Panc1 (cell line): Measurements from ENCODE around the gene CTSA. TPM values are rescaled to one million over a fixed set of nuclear protein-coding genes. Genes with fewer than 3 reads are reported as not detected.

Experiments
- ATAC-seq: fragments of 200-7000 bp; cut with Tn5 transposase; 2 replicates; pipeline ENCODE4 v1.9.1; 2020; ENCODE audit warnings: mild to moderate bottlenecking, moderate library complexity
- BruUV-seq: library from RNA; stranded (reverse); fragments of 400-500 nt; replicated peaks from 2 replicates; lab custom pipeline; 2021; lab: Mats Ljungman, UMichigan
- CTCF ChIA-PET: fragments of 300-600 bp; sonication (Branson Sonifier 250); formaldehyde crosslinking; loops from one replicate; lab custom pipeline; 2022; ENCODE audit warnings: antibody characterized with exemption; lab: Charles Lee
- POLR2A ChIA-PET: fragments of 300-600 bp; sonication (Branson Sonifier 250); formaldehyde crosslinking; loops from one replicate; lab custom pipeline; 2022; ENCODE audit warnings: antibody characterized with exemption; lab: Charles Lee
- DNase-seq: peaks from one replicate; pipeline ENCODE4 v3.0.0-alpha.2; 2010; ENCODE audit warnings: low read depth, low spot score
- H3K27ac ChIP-seq: 2 replicates; pipeline ENCODE4 v1.5.1; 2011; ENCODE audit warnings: mild to moderate bottlenecking, low read length, inconsistent platforms
- H3K27me3 ChIP-seq: fragments of 200-500 bp; sonication (Bioruptor generic); 2 replicates; pipeline ENCODE4 v1.6.0; 2014; ENCODE audit warnings: low read length, inconsistent platforms; ENCODE audit not compliant: control insufficient read depth, insufficient read depth
- H3K36me3 ChIP-seq: fragments of 200-500 bp; sonication (Bioruptor generic); 2 replicates; pipeline ENCODE4 v1.5.1; 2014; ENCODE audit warnings: inconsistent platforms, mild to moderate bottlenecking, low read length, moderate library complexity; ENCODE audit not compliant: control insufficient read depth, insufficient read depth
- H3K4me1 ChIP-seq: 2 replicates; pipeline ENCODE4 v1.5.1; 2011; ENCODE audit warnings: inconsistent platforms, mild to moderate bottlenecking, low read length, moderate library complexity; ENCODE audit not compliant: control insufficient read depth, insufficient read depth
- H3K4me3 ChIP-seq, 2 experiments: 2 replicates each; pipeline ENCODE4 v1.5.1; 2011 to 2012; ENCODE audit warnings: low read depth in 2 of 2, low read length in 2 of 2, mild to moderate bottlenecking in 2 of 2, inconsistent platforms in 1 of 2, moderate library complexity in 1 of 2
- H3K9me3 ChIP-seq: fragments of 200-500 bp; sonication (Bioruptor generic); 2 replicates; pipeline ENCODE4 v1.5.1; 2014; ENCODE audit warnings: low read depth, mild to moderate bottlenecking, inconsistent platforms, low read length, moderate library complexity; ENCODE audit not compliant: control insufficient read depth, insufficient read depth
- POLR2AphosphoS5 ChIP-seq: IDR thresholded peaks from 2 replicates; pipeline ENCODE4 v1.6.1; 2012; ENCODE audit warnings: mild to moderate bottlenecking, low read depth, low read length, moderate library complexity
- SIN3A ChIP-seq: IDR thresholded peaks from 2 replicates; pipeline ENCODE4 v1.6.1; 2012; ENCODE audit warnings: low read depth, mild to moderate bottlenecking, low read length, moderate library complexity, borderline replicate concordance; ENCODE audit not compliant: insufficient read depth
- TCF7L2 ChIP-seq: IDR thresholded peaks from 2 replicates; pipeline ENCODE4 v1.6.1; 2011; ENCODE audit warnings: mild to moderate bottlenecking, low read depth, low read length, inconsistent platforms
- in situ Hi-C: cut with HindIII; loops from 2 replicates; pipeline ENCODE4 v1.10.0; 2016; ENCODE audit warnings: low sequenced_read_pairs, low pct_unique_long_range_greater_than_20kb
- intact Hi-C: fragments of 100-400 bp; cut with micrococcal nuclease; formaldehyde crosslinking; loops from one replicate; pipeline ENCODE4 v1.10.0; 2022; ENCODE audit not compliant: unreplicated experiment
- total RNA-seq: library from RNA; stranded (reverse); gene quantifications from one replicate; pipeline ENCODE4 v1.2.1, GENCODE V29; 2021; ENCODE audit not compliant: unreplicated experiment
- TF ChIP-seq, protein P1 (sequence below), 2 experiments: IDR thresholded peaks; 2 replicates each; pipeline ENCODE4 v1.6.1; 2011 to 2012; ENCODE audit warnings: low read depth in 2 of 2, control low read depth in 1 of 2, low read length in 1 of 2, mild to moderate bottlenecking in 1 of 2, moderate library complexity in 1 of 2; ENCODE audit not compliant: insufficient read depth in 1 of 2
- TF ChIP-seq, protein P2 (sequence below): fragments of 450-650 bp; IDR thresholded peaks from 2 replicates; pipeline ENCODE4 v1.5.1; 2017; ENCODE audit warnings: mild to moderate bottlenecking

CTSA gene
- total RNA-seq, 1 experiment from 2014 or later: 232 TPM

DNA sequence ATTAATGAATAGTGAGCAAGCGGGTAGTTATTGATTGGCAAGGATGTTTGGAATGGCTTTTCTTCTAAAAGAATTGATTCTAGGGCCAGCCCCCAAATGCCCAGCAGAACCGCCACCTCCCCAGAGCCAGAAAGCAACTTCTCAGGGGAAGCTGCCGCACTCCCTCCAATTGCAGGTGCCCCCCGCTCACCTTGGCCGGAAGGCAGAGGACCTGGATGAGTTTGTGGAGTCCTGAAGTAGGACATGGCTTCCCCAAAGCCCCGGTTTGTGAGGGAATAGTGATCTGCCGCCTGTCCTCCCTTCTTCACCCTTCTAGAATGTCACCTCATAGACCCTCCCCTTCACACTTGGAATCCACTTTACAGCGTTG lies 3.8 kb upstream of the CTSA start, which contains the start of gene SPATA25:
SPATA25 (minus strand) TSS at position 277 of the 370 bp plus-strand sequence; CDS start at position 245, 32 bp downstream.
- in situ Hi-C loops: no loop called here
- DNase-seq: no peak
- H3K9me3 ChIP-seq: no peaks in the 10 kb centered on the region
- no peak within 1 kb of the TSS for H3K27ac ChIP-seq
- peaks cover 2% of the 10 kb centered on the region; the same call in 1 of the 2 replicates for H3K36me3 ChIP-seq
- no peaks in the 10 kb centered on the region for H3K27me3 ChIP-seq
- no TSS peak for BruUV-seq
- TF ChIP-seq TCF7L2 (no peak), SIN3A (no peak), POLR2AphosphoS5 (no peak)
- TF ChIP-seq, protein P1, sequence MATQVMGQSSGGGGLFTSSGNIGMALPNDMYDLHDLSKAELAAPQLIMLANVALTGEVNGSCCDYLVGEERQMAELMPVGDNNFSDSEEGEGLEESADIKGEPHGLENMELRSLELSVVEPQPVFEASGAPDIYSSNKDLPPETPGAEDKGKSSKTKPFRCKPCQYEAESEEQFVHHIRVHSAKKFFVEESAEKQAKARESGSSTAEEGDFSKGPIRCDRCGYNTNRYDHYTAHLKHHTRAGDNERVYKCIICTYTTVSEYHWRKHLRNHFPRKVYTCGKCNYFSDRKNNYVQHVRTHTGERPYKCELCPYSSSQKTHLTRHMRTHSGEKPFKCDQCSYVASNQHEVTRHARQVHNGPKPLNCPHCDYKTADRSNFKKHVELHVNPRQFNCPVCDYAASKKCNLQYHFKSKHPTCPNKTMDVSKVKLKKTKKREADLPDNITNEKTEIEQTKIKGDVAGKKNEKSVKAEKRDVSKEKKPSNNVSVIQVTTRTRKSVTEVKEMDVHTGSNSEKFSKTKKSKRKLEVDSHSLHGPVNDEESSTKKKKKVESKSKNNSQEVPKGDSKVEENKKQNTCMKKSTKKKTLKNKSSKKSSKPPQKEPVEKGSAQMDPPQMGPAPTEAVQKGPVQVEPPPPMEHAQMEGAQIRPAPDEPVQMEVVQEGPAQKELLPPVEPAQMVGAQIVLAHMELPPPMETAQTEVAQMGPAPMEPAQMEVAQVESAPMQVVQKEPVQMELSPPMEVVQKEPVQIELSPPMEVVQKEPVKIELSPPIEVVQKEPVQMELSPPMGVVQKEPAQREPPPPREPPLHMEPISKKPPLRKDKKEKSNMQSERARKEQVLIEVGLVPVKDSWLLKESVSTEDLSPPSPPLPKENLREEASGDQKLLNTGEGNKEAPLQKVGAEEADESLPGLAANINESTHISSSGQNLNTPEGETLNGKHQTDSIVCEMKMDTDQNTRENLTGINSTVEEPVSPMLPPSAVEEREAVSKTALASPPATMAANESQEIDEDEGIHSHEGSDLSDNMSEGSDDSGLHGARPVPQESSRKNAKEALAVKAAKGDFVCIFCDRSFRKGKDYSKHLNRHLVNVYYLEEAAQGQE (IDR thresholded peaks at IDR 0.05; ENCODE audit: insufficient read depth in 1 of 2, low read depth in 2 of 2, low read length in 1 of 2): no peak
- TF ChIP-seq, protein P2, sequence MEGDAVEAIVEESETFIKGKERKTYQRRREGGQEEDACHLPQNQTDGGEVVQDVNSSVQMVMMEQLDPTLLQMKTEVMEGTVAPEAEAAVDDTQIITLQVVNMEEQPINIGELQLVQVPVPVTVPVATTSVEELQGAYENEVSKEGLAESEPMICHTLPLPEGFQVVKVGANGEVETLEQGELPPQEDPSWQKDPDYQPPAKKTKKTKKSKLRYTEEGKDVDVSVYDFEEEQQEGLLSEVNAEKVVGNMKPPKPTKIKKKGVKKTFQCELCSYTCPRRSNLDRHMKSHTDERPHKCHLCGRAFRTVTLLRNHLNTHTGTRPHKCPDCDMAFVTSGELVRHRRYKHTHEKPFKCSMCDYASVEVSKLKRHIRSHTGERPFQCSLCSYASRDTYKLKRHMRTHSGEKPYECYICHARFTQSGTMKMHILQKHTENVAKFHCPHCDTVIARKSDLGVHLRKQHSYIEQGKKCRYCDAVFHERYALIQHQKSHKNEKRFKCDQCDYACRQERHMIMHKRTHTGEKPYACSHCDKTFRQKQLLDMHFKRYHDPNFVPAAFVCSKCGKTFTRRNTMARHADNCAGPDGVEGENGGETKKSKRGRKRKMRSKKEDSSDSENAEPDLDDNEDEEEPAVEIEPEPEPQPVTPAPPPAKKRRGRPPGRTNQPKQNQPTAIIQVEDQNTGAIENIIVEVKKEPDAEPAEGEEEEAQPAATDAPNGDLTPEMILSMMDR: no peak
- no peak for ATAC-seq
- peaks cover 14% of the 10 kb centered on the region for H3K4me1 ChIP-seq
- intact Hi-C loops: no loop called here
- ChIA-PET POLR2A (no interaction called here), CTCF (no interaction called here)
- no peak within 1 kb of the TSS for H3K4me3 ChIP-seq

DNA sequence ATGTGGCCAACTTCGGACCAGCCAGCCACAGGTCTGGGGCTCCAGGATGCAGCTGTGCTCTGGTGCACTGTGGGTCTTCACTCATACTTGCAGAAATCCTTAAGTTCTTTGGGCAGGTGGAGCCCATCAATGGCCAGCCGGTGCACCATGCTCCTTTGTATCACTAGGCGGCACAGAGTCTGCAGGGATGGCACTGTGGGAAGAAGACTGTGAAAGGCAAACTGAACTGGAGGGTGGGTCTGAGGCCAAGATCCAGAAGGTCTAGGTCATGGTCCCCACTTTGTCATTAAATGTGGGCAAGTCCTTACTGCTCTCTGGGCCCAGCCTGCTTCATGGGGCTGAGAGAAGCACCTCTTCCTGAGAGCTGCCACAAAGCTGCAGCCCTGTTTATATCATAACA lies 2.5 kb upstream of the CTSA start:
- no peaks in the 10 kb centered on the region for H3K27me3 ChIP-seq
- H3K4me1 ChIP-seq: peaks cover 16% of the 10 kb centered on the region
- in situ Hi-C loops: no loop called here
- TF ChIP-seq, protein P1 (IDR thresholded peaks at IDR 0.05; ENCODE audit: insufficient read depth in 1 of 2, low read depth in 2 of 2, low read length in 1 of 2): no peak
- TF ChIP-seq TCF7L2: no peak
- no peak for TF ChIP-seq POLR2AphosphoS5
- TF ChIP-seq, protein P2: no peak
- no peak for TF ChIP-seq SIN3A
- intact Hi-C loops: no loop called here
- H3K9me3 ChIP-seq: no peaks in the 10 kb centered on the region
- CTCF ChIA-PET: interaction anchor here (0.6 kb wide), 1 partner anchor 71 kb away, joined by 3 read pairs; no protein-coding TSS in a partner anchor
- peaks cover 5% of the 10 kb centered on the region; the same call in 1 of the 2 replicates for H3K36me3 ChIP-seq
- DNase-seq (no peak), ATAC-seq (no peak)
- no peak overlapping the region for H3K27ac ChIP-seq
- H3K4me3 ChIP-seq: no peak overlapping the region
- POLR2A ChIA-PET: no interaction called here
- BruUV-seq: no TSS peak
